ENCODE results near the gene EPHB3. TPM values are rescaled to one million over a fixed set of nuclear protein-coding genes. Genes with fewer than 3 reads are reported as not detected.

Gene EPHB3
- total RNA-seq, 1 donor from 2014 or later, result 7.2 TPM

GRCh38 chr3:184626923-184627322 lies 65.3 kb downstream of the EPHB3 start:
- Mint-ChIP-seq H3K36me3 (ENCODE audit: low read depth) (no peaks in the 10 kb centered on the region), H3K27me3 (ENCODE audit: low read depth) (no peaks in the 10 kb centered on the region), H3K4me3 (ENCODE audit: unreplicated experiment) (no peak overlapping the region), H3K9me3 (ENCODE audit: low read depth) (no peaks in the 10 kb centered on the region), H3K4me1 (ENCODE audit: low read depth) (peaks cover 4% of the 10 kb centered on the region), H3K27ac (ENCODE audit: unreplicated experiment) (no peak overlapping the region)
- no peak for TF ChIP-seq CTCF (IDR thresholded peaks at IDR 0.05)
- DNase-seq (ENCODE audit: low spot score), result no peak

DNA sequence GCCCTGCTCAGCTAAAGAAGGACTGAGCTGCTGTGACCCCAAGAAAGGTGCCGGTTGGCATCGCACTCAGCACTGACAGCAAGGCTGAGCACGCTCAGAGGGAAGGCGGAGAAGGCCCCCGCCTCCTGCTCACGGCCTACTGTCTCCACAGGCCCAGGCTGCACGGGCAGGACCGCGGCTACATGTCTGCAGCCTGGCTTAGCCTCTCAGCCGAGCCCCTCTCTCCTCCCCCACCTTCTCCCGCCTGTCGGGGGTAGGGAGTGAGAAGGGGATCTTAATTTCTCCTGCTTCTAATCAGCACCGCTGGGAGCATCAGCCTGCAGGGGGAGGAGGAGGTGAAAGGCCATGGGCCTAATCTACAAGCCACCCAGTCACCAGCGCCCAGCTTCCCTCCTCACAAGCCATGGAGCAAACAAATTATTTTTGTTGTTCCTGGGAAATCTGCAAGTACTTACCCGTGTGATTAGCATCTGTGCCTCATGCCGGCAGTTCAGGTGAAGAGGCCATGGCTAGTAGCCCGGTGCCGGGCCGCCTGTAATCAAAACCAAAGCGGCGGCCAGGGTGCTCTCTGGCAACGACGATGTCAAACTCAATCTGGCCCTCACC lies 68.1 kb downstream of the EPHB3 start:
- peak; percentile 92 for DNase-seq (ENCODE audit: low spot score)
- peaks cover 4% of the 10 kb centered on the region for H3K27me3 Mint-ChIP-seq (ENCODE audit: low read depth)
- H3K4me3 Mint-ChIP-seq (ENCODE audit: unreplicated experiment), result no peak overlapping the region
- peaks cover 7% of the 10 kb centered on the region for H3K4me1 Mint-ChIP-seq (ENCODE audit: low read depth)
- TF ChIP-seq CTCF (IDR thresholded peaks at IDR 0.05), result no peak
- no peak overlapping the region for H3K27ac Mint-ChIP-seq (ENCODE audit: unreplicated experiment)
- no peaks in the 10 kb centered on the region for H3K36me3 Mint-ChIP-seq (ENCODE audit: low read depth)
- no peaks in the 10 kb centered on the region for H3K9me3 Mint-ChIP-seq (ENCODE audit: low read depth)

DNA sequence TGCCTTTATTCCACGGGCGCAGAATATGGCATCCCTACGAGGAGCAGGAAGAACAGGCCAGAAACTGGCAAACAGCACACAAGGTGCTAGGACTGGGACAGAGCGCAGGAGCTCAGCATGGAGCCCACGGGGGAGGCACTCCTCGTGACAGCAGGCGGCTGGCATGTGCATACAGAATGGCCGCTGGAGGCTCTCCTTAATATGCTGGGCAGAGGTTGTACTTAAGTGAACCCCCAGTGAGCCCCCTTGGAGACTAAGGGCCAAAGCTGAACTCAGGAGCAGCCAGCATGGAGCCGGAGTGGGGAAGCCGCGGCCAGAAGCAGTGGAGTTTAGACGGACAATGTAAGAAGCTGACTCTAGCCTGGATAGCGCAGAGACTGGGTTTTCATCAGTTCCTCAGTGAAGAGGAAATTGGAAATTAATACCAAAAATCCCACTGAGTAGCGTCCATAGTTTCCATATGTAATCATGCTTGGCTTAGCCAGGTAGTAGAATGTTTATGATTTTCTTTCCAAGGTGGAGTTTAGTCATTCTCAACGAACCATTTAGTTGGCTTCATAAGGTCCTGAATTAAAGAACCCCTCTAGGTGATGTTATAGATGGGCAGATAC lies 69.4 kb downstream of the EPHB3 start:
- Mint-ChIP-seq H3K36me3 (ENCODE audit: low read depth) (no peaks in the 10 kb centered on the region), H3K9me3 (ENCODE audit: low read depth) (no peaks in the 10 kb centered on the region), H3K27ac (ENCODE audit: unreplicated experiment) (no peak overlapping the region), H3K27me3 (ENCODE audit: low read depth) (peaks cover 4% of the 10 kb centered on the region), H3K4me3 (ENCODE audit: unreplicated experiment) (no peak overlapping the region), H3K4me1 (ENCODE audit: low read depth) (peaks cover 7% of the 10 kb centered on the region)
- no peak for TF ChIP-seq CTCF (IDR thresholded peaks at IDR 0.05)
- peak; percentile 71 for DNase-seq (ENCODE audit: low spot score)

- Mint-ChIP-seq H3K4me1 (ENCODE audit: low read depth) (peaks cover 7% of the 10 kb centered on the region), H3K4me3 (ENCODE audit: unreplicated experiment) (no peak overlapping the region), H3K9me3 (ENCODE audit: low read depth) (no peaks in the 10 kb centered on the region), H3K36me3 (ENCODE audit: low read depth) (no peaks in the 10 kb centered on the region), H3K27ac (ENCODE audit: unreplicated experiment) (no peak overlapping the region), H3K27me3 (ENCODE audit: low read depth) (peaks cover 4% of the 10 kb centered on the region)
- TF ChIP-seq CTCF (IDR thresholded peaks at IDR 0.05), result no peak
- DNase-seq (ENCODE audit: low spot score), result no peak
Measured at GRCh38 chr3:184631472-184631861, 69.9 kb downstream of the EPHB3 start.

Other genes with a start within 250 kb of the EPHB3 start
- gene EIF4G1, start 247.2 kb upstream of the EPHB3 start, total RNA-seq, result 388 to 532 TPM (median 403 TPM) in 3 replicates
- 13.4 to 15.3 TPM (median 13.4 TPM) in 3 replicates for gene FAM131A, start 224.2 kb upstream of the EPHB3 start, total RNA-seq
- gene CLCN2, start 200.2 kb upstream of the EPHB3 start, total RNA-seq, result 3.1 to 6.5 TPM (median 3.1 TPM) in 3 replicates
- gene POLR2H, start 200.1 kb upstream of the EPHB3 start, total RNA-seq, result 49.8 to 71.0 TPM (median 50.4 TPM) in 3 replicates
- gene THPO, start 183.6 kb upstream of the EPHB3 start, total RNA-seq, result not detected in 3 replicates
- 1.4 to 4.7 TPM (median 1.5 TPM) in 3 replicates for gene CHRD, start 181.7 kb upstream of the EPHB3 start, total RNA-seq
- 35.0 to 37.8 TPM (median 36.1 TPM) in 3 replicates for gene MAGEF1, start 150.3 kb downstream of the EPHB3 start, total RNA-seq

All from chondrocyte (in vitro differentiated cells).